CD4-positive, alpha-beta T cell treated with Interleukin-17A for 4 hours (primary cell): ENCODE measurements around the gene BANP.
"Not testable (repeated sequence)": the region's sequence is repeated elsewhere in the genome, so short reads cannot be mapped to it uniquely, and the experiment has no call there.

Experiments used
- DNase-seq: peaks from one replicate; pipeline ENCODE4 v3.0.0-alpha.2; 2020; ENCODE audit warnings: mixed read lengths

Gene BANP

GRCh38 chr16:87926246-87927194, 24.7 kb upstream of the BANP start:
- peak; percentile 23 for DNase-seq

- DNase-seq: no peak
Measured at GRCh38 chr16:87927195-87927562, 24.1 kb upstream of the BANP start.

- no peak for DNase-seq
Measured at GRCh38 chr16:87929986-87930385, 21.2 kb upstream of the BANP start.

GRCh38 chr16:87930456-87930855, 20.8 kb upstream of the BANP start:
- DNase-seq: no peak

GRCh38 chr16:87931504-87931903, 19.7 kb upstream of the BANP start:
- DNase-seq: peak; percentile 30

GRCh38 chr16:87932475-87933139, 18.6 kb upstream of the BANP start:
- DNase-seq: not testable (repeated sequence)

- no peak for DNase-seq
Measured at GRCh38 chr16:87933140-87933495, 18.1 kb upstream of the BANP start.

- DNase-seq: not testable (repeated sequence)
Measured at GRCh38 chr16:87934752-87935425, 16.3 kb upstream of the BANP start.

GRCh38 chr16:87936016-87936374, 15.2 kb upstream of the BANP start:
- DNase-seq: not testable (repeated sequence)

GRCh38 chr16:87936375-87937230, 14.6 kb upstream of the BANP start, which contains the start of gene CA5A:
CA5A (minus strand) TSS chr16:87936529; CDS start chr16:87936450, 79 bp downstream.
- DNase-seq: no peak

- not testable (repeated sequence) for DNase-seq
Measured at GRCh38 chr16:87937231-87937542, 14.0 kb upstream of the BANP start.

- no peak for DNase-seq
Measured at GRCh38 chr16:87938412-87938949, 12.8 kb upstream of the BANP start.

GRCh38 chr16:87939562-87940423, 11.4 kb upstream of the BANP start:
- DNase-seq: no peak

GRCh38 chr16:87942680-87943079, 8.6 kb upstream of the BANP start:
- no peak for DNase-seq

- peak; percentile 40 for DNase-seq
Measured at GRCh38 chr16:87945351-87946042, 5.7 kb upstream of the BANP start.

GRCh38 chr16:87946596-87947347, 4.5 kb upstream of the BANP start:
- DNase-seq: no peak

GRCh38 chr16:87947356-87948118, 3.7 kb upstream of the BANP start:
- no peak for DNase-seq

GRCh38 chr16:87948119-87948545, 3.1 kb upstream of the BANP start:
- DNase-seq: no peak

- DNase-seq: no peak
Measured at GRCh38 chr16:87948735-87949070, 2.5 kb upstream of the BANP start.
